Left ventricle myocardium inferior (tissue), 1 donor: Measurements from ENCODE around the gene MEX3A. TPM values are rescaled to one million over a fixed set of nuclear protein-coding genes. Genes with fewer than 3 reads are reported as not detected.

ENCODE experiments used
- DNase-seq: peaks from one replicate; pipeline ENCODE4 v3.0.0-alpha.2; 2020
- H3K27ac ChIP-seq: fragments of 200-600 bp; replicated peaks from 2 replicates; pipeline ENCODE4 v1.8.0; 2021
- H3K27me3 ChIP-seq: fragments of 200-600 bp; 2 replicates; pipeline ENCODE4 v1.8.0; 2021; ENCODE audit warnings: low read depth
- H3K36me3 ChIP-seq: fragments of 200-600 bp; 2 replicates; pipeline ENCODE4 v1.8.0; 2021
- H3K4me1 ChIP-seq: fragments of 200-600 bp; 2 replicates; pipeline ENCODE4 v1.8.0; 2021
- H3K4me3 ChIP-seq: fragments of 200-600 bp; 2 replicates; pipeline ENCODE4 v1.8.0; 2021; ENCODE audit warnings: mild to moderate bottlenecking, moderate library complexity
- H3K9me3 ChIP-seq: fragments of 200-600 bp; replicated peaks from 2 replicates; pipeline ENCODE4 v1.8.0; 2021
- intact Hi-C: fragments of 100-400 bp; cut with micrococcal nuclease; formaldehyde crosslinking; loops from one replicate; pipeline ENCODE4 v1.11.0; 2022
- total RNA-seq: library from RNA; stranded (reverse); fragmentation: NEBNext Ultra II Directional; extraction: Animal tissue kit (Norgen Biotek cat#: 25700); gene quantifications from one replicate; pipeline ENCODE4 v1.2.1, GENCODE V29; 2021
- TF ChIP-seq, protein P1 (sequence below): fragments of 200-600 bp; IDR thresholded peaks from 2 replicates; pipeline ENCODE4 v1.8.0; 2021; ENCODE audit warnings: antibody characterized with exemption, mild to moderate bottlenecking, borderline replicate concordance
- donor health status: DM: no; HTN: yes; CAD: no; lungs with severe emphysema.

MEX3A gene
- total RNA-seq, 1 donor from 2014 or later, result 0.16 TPM

DNA sequence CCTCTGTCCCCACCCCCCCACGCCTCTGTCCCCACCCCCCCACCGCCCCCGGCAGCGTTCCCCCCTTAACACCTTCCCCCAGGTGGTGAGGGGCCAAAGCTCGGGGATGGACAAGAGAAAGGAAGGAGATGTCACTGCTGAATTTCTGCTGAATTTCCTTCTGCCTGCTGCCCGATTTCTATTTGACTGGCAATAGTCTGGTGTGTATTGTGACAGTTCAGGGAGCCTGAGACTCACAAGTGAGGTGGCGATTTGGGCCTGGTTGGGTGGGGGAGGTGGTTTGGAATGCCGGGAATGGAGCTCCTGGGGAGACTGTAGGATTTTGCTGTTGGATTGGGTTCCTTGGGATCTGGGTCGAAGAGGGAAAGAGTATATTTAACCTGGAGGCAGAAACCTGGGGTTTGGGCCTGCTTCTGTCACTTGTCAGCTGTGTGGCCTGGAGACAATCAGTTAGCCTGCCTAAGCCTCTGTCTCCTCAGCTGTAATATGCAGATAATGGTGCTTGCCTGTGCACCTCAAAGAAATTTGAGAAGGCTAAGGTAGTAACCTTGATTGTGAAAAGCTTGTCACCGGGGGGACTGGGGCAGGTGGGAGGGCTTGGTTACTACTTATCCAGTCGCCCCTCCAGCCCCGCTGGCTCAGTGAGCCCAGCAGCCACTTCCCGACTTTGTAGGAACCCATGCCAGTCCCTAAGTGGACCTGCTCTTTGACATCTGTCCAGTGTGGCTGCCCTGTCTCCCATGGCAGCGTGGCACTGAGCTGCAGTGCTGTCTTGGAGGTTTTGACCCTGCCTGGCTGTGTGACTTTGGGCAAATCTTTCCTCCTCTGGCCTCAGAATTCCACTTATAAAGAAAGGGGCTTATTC is 24.6 kb upstream of the MEX3A start:
- TF ChIP-seq, protein P1, sequence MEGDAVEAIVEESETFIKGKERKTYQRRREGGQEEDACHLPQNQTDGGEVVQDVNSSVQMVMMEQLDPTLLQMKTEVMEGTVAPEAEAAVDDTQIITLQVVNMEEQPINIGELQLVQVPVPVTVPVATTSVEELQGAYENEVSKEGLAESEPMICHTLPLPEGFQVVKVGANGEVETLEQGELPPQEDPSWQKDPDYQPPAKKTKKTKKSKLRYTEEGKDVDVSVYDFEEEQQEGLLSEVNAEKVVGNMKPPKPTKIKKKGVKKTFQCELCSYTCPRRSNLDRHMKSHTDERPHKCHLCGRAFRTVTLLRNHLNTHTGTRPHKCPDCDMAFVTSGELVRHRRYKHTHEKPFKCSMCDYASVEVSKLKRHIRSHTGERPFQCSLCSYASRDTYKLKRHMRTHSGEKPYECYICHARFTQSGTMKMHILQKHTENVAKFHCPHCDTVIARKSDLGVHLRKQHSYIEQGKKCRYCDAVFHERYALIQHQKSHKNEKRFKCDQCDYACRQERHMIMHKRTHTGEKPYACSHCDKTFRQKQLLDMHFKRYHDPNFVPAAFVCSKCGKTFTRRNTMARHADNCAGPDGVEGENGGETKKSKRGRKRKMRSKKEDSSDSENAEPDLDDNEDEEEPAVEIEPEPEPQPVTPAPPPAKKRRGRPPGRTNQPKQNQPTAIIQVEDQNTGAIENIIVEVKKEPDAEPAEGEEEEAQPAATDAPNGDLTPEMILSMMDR, result no peak
- H3K27ac ChIP-seq, result peak overlapping the region; percentile 98
- H3K27me3 ChIP-seq, result no peaks in the 10 kb centered on the region
- no peaks in the 10 kb centered on the region for H3K36me3 ChIP-seq
- peaks cover 68% of the 10 kb centered on the region for H3K4me1 ChIP-seq
- intact Hi-C loops, result no loop called here
- peak overlapping the region; percentile 64 for H3K4me3 ChIP-seq
- no peaks in the 10 kb centered on the region for H3K9me3 ChIP-seq
- no peak for DNase-seq

DNA sequence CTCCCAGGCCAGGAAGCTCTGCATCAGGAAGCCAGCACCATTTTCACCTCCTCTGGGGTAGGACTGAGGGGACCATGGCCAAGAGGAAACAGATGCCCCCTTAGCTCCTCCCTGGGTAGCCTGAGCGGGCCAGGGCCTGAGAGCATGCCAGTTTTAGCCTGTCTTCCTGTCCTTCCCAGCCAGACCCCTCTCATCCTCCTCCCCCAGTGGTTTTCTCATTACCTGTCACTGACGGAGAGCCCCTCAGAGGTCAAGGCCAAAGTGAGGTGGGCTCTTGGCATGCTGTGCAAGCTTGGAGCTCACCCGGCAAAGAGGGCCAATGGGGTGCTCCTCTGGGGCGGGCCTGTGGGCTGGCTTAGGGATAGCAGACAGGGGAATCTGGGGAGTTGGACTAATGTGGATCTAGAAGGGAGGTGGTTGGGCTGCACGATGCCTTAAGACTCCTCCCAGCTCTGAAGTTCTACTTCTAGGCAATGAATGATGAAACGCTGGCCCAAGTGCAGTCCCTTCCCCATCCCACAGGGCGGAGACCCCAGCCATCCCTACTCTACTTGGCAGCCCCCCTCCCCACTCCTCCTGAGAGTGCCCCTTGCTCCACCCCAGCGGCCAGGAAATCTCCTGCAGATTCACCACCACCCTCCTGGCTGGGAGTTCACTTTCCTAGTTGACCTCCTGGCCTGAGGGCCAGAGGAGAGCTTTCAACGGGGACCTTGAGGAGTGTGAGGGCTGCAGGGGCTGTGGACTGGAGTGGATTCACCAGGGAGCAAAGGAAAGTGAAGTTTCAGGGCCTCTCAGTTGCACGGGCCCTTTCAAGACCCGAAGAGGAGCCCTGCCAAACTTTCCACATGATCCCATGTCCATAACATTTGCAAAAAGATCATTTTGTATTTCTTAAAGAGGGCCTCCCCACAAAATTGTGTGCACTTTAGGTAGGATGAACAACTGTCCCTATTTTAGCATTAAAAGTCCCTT is 22.9 kb upstream of the MEX3A start:
- no peak for DNase-seq
- H3K4me1 ChIP-seq, result peaks cover 86% of the 10 kb centered on the region
- peak overlapping the region; percentile 64 for H3K4me3 ChIP-seq
- H3K9me3 ChIP-seq, result no peaks in the 10 kb centered on the region
- TF ChIP-seq, protein P1, result no peak
- H3K36me3 ChIP-seq, result no peaks in the 10 kb centered on the region
- H3K27me3 ChIP-seq, result no peaks in the 10 kb centered on the region
- peak overlapping the region; percentile 98 for H3K27ac ChIP-seq
- intact Hi-C loops, result no loop called here

DNA sequence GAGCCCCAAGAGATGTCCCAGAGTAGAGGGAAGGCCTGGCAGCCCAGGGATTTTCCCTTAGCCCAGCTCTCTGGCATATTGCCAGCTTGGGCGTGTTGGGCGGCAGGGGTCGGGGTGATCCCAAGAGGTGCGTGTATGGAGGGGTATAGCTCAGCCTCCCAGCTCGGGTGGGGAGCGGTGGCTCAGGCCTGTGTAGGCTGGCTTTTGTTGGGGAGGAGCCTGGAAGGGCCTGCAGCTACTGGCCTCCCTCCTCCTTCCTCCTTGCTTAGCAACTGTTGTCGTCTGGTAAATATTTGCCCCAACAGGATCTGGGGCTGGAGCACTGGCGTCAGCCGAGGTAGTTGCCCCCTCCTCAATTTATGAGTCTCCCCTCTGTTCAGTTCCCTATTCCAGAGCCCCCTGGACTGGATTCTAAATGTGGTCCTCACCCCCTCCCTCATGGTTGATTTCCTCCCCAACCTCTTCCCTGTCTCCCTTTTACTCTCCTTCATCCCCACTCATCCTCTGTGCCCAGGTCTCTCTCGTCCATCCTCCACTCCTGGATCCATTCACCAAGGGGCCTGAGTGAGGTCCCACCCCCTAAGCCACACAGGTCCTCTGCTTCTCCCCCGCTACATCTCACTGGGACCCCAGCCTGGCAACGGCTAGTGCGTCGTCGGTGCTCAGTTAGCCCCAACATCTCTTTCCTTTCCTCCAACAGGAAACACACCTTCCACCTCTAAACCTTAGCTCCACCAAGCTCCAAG is 22.0 kb upstream of the MEX3A start:
- peak overlapping the region; percentile 28 for H3K4me3 ChIP-seq
- DNase-seq, result peak; percentile 69
- H3K27me3 ChIP-seq, result no peaks in the 10 kb centered on the region
- no peaks in the 10 kb centered on the region for H3K9me3 ChIP-seq
- TF ChIP-seq, protein P1, result no peak
- H3K27ac ChIP-seq, result peak overlapping the region; percentile 98
- peaks cover 86% of the 10 kb centered on the region for H3K4me1 ChIP-seq
- intact Hi-C loops, result no loop called here
- H3K36me3 ChIP-seq, result no peaks in the 10 kb centered on the region

DNA sequence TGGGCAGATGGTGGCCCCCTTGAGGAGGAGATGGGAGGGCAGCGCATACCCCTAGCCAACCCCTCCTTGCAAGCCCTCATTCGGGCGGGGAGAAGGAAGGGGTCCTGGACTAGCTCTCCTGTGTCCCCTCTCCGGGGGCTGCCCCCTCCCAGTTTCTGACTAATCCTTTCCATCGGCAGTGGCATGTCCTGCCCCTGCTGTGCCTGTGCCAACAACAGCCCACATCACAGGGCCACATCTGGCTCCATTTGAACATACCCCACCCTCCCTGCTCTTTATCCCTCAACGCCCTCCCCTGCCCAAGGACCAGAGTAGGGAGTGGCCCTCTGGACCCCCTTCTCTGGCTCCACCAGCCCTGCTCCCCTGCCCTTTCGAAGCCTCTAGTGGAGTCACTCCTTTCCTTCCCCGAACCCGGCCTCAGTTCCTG is 21.3 kb upstream of the MEX3A start:
- DNase-seq, result no peak
- intact Hi-C loops, result no loop called here

More for the DNA sequence above, 21.3 kb upstream of the MEX3A start:
- Histone ChIP-seq H3K36me3 (no peaks in the 10 kb centered on the region), H3K9me3 (no peaks in the 10 kb centered on the region), H3K4me3 (peak overlapping the region; percentile 28), H3K27me3 (no peaks in the 10 kb centered on the region), H3K4me1 (peaks cover 84% of the 10 kb centered on the region), H3K27ac (peak overlapping the region; percentile 98)
- TF ChIP-seq, protein P1, result no peak
